ENCODE results near the gene CHN2. TPM values are rescaled to one million over a fixed set of nuclear protein-coding genes. Genes with fewer than 3 reads are reported as not detected.

CHN2 gene
- total RNA-seq, 1 experiment from 2014 or later: 5.0 TPM

- Mint-ChIP-seq H3K4me3 (no peak overlapping the region), H3K9me3 (no peaks in the 10 kb centered on the region), H3K27me3 (ENCODE audit: low read depth) (no peaks in the 10 kb centered on the region), H3K4me1 (peaks cover 16% of the 10 kb centered on the region), H3K36me3 (no peaks in the 10 kb centered on the region), H3K27ac (no peak overlapping the region)
- no peak for ATAC-seq
- ChIA-PET POLR2A (interaction anchor here (0.8 kb wide), 1 partner anchor 38 kb away, joined by 3 read pairs; no protein-coding TSS in a partner anchor), CTCF (interaction anchor here (0.6 kb wide), 1 partner anchor 178 kb away, joined by 3 read pairs; no protein-coding TSS in a partner anchor)
- DNase-seq (ENCODE audit: low spot score): no peak
- TF ChIP-seq, protein P1, sequence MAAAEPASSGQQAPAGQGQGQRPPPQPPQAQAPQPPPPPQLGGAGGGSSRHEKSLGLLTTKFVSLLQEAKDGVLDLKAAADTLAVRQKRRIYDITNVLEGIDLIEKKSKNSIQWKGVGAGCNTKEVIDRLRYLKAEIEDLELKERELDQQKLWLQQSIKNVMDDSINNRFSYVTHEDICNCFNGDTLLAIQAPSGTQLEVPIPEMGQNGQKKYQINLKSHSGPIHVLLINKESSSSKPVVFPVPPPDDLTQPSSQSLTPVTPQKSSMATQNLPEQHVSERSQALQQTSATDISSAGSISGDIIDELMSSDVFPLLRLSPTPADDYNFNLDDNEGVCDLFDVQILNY (CRISPR knock-in tag; IDR thresholded peaks at IDR 0.05): no peak
- no peak for TF ChIP-seq TCF7 (CRISPR knock-in tag; IDR thresholded peaks at IDR 0.05; ENCODE audit: low read depth)
- TF ChIP-seq, protein P2, sequence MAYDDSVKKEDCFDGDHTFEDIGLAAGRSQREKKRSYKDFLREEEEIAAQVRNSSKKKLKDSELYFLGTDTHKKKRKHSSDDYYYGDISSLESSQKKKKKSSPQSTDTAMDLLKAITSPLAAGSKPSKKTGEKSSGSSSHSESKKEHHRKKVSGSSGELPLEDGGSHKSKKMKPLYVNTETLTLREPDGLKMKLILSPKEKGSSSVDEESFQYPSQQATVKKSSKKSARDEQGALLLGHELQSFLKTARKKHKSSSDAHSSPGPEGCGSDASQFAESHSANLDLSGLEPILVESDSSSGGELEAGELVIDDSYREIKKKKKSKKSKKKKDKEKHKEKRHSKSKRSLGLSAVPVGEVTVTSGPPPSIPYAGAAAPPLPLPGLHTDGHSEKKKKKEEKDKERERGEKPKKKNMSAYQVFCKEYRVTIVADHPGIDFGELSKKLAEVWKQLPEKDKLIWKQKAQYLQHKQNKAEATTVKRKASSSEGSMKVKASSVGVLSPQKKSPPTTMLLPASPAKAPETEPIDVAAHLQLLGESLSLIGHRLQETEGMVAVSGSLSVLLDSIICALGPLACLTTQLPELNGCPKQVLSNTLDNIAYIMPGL (CRISPR knock-in tag; IDR thresholded peaks at IDR 0.05): no peak
- TF ChIP-seq TEAD4 (CRISPR knock-in tag; IDR thresholded peaks at IDR 0.05): no peak
- TF ChIP-seq, protein P3, sequence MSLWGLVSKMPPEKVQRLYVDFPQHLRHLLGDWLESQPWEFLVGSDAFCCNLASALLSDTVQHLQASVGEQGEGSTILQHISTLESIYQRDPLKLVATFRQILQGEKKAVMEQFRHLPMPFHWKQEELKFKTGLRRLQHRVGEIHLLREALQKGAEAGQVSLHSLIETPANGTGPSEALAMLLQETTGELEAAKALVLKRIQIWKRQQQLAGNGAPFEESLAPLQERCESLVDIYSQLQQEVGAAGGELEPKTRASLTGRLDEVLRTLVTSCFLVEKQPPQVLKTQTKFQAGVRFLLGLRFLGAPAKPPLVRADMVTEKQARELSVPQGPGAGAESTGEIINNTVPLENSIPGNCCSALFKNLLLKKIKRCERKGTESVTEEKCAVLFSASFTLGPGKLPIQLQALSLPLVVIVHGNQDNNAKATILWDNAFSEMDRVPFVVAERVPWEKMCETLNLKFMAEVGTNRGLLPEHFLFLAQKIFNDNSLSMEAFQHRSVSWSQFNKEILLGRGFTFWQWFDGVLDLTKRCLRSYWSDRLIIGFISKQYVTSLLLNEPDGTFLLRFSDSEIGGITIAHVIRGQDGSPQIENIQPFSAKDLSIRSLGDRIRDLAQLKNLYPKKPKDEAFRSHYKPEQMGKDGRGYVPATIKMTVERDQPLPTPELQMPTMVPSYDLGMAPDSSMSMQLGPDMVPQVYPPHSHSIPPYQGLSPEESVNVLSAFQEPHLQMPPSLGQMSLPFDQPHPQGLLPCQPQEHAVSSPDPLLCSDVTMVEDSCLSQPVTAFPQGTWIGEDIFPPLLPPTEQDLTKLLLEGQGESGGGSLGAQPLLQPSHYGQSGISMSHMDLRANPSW (CRISPR knock-in tag; conservative IDR thresholded peaks at IDR 0.05; ENCODE audit: low read depth): no peak
- TF ChIP-seq PRDM15 (CRISPR knock-in tag; IDR thresholded peaks at IDR 0.05): no peak
- TF ChIP-seq, protein P4, sequence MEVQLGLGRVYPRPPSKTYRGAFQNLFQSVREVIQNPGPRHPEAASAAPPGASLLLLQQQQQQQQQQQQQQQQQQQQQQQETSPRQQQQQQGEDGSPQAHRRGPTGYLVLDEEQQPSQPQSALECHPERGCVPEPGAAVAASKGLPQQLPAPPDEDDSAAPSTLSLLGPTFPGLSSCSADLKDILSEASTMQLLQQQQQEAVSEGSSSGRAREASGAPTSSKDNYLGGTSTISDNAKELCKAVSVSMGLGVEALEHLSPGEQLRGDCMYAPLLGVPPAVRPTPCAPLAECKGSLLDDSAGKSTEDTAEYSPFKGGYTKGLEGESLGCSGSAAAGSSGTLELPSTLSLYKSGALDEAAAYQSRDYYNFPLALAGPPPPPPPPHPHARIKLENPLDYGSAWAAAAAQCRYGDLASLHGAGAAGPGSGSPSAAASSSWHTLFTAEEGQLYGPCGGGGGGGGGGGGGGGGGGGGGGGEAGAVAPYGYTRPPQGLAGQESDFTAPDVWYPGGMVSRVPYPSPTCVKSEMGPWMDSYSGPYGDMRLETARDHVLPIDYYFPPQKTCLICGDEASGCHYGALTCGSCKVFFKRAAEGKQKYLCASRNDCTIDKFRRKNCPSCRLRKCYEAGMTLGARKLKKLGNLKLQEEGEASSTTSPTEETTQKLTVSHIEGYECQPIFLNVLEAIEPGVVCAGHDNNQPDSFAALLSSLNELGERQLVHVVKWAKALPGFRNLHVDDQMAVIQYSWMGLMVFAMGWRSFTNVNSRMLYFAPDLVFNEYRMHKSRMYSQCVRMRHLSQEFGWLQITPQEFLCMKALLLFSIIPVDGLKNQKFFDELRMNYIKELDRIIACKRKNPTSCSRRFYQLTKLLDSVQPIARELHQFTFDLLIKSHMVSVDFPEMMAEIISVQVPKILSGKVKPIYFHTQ (CRISPR knock-in tag; IDR thresholded peaks at IDR 0.05): no peak
- no peak for TF ChIP-seq ZNF281 (CRISPR knock-in tag; IDR thresholded peaks at IDR 0.05)
- no peak for TF ChIP-seq ETV6 (CRISPR knock-in tag; IDR thresholded peaks at IDR 0.05)
- TF ChIP-seq ZNF396 (CRISPR knock-in tag; IDR thresholded peaks at IDR 0.05; ENCODE audit: borderline replicate concordance): no peak
- no peak for TF ChIP-seq SOX15 (CRISPR knock-in tag; IDR thresholded peaks at IDR 0.05)
- TF ChIP-seq, protein P5, sequence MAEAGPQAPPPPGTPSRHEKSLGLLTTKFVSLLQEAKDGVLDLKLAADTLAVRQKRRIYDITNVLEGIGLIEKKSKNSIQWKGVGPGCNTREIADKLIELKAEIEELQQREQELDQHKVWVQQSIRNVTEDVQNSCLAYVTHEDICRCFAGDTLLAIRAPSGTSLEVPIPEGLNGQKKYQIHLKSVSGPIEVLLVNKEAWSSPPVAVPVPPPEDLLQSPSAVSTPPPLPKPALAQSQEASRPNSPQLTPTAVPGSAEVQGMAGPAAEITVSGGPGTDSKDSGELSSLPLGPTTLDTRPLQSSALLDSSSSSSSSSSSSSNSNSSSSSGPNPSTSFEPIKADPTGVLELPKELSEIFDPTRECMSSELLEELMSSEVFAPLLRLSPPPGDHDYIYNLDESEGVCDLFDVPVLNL (CRISPR knock-in tag; IDR thresholded peaks at IDR 0.05; ENCODE audit: borderline replicate concordance, low read depth): no peak
- TF ChIP-seq TEAD1 (CRISPR knock-in tag; IDR thresholded peaks at IDR 0.05): no peak
- TF ChIP-seq ESRRA (CRISPR knock-in tag; IDR thresholded peaks at IDR 0.05; ENCODE audit: borderline replicate concordance): no peak
- TF ChIP-seq CREM (CRISPR knock-in tag; IDR thresholded peaks at IDR 0.05): no peak
- no peak for TF ChIP-seq JUN (CRISPR knock-in tag; IDR thresholded peaks at IDR 0.05)
- TF ChIP-seq, protein P6, sequence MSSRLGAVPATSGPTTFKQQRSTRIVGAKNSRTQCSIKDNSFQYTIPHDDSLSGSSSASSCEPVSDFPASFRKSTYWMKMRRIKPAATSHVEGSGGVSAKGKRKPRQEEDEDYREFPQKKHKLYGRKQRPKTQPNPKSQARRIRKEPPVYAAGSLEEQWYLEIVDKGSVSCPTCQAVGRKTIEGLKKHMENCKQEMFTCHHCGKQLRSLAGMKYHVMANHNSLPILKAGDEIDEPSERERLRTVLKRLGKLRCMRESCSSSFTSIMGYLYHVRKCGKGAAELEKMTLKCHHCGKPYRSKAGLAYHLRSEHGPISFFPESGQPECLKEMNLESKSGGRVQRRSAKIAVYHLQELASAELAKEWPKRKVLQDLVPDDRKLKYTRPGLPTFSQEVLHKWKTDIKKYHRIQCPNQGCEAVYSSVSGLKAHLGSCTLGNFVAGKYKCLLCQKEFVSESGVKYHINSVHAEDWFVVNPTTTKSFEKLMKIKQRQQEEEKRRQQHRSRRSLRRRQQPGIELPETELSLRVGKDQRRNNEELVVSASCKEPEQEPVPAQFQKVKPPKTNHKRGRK (CRISPR knock-in tag; IDR thresholded peaks at IDR 0.05; ENCODE audit: borderline replicate concordance): no peak
These were observed 173.2 kb downstream of the CHN2 start for GRCh38 chr7:29367784-29368183.

Measured in WTC11 (cell line).